Fibroblast of lung (primary cell): ENCODE results near the gene PRSS48. TPM values are rescaled to one million over a fixed set of nuclear protein-coding genes. Genes with fewer than 3 reads are reported as not detected.
A peak's percentile ranks its signal among the peaks of the same experiment; 100 is the strongest.

Source experiments
- DNase-seq, 2 donors: peaks; one replicate each; pipeline versions ENCODE4 v3.0.0 to v3.0.0-alpha.2; 2010; ENCODE audit warnings: low read depth in 2 of 2
- H2AFZ ChIP-seq: 2 replicates; pipeline ENCODE4 v1.5.1; 2012; ENCODE audit warnings: low read length, control low read depth, inconsistent platforms
- H3K27ac ChIP-seq: 2 replicates; pipeline ENCODE4 v1.5.1; 2011; ENCODE audit warnings: low read length, control low read depth; ENCODE audit not compliant: insufficient read depth
- H3K27me3 ChIP-seq: 2 replicates; pipeline ENCODE4 v1.5.1; 2011; ENCODE audit warnings: mild to moderate bottlenecking, low read length; ENCODE audit not compliant: control insufficient read depth, insufficient read depth
- H3K36me3 ChIP-seq: 2 replicates; pipeline ENCODE4 v1.5.1; 2011; ENCODE audit warnings: low read length; ENCODE audit not compliant: control insufficient read depth, insufficient read depth
- H3K4me1 ChIP-seq: 2 replicates; pipeline ENCODE4 v1.5.1; 2011; ENCODE audit warnings: low read length; ENCODE audit not compliant: control insufficient read depth, insufficient read depth; ENCODE audit errors: extremely low read depth
- H3K4me2 ChIP-seq: 2 replicates; pipeline ENCODE4 v1.5.1; 2011; ENCODE audit warnings: low read length, control low read depth; ENCODE audit not compliant: insufficient read depth; ENCODE audit errors: extremely low read depth
- H3K4me3 ChIP-seq, 4 experiments: fragments of 200-600 bp in 1 of 4; sonication (generic) in 1 of 4; replicated peaks in 1 of 4; 2 replicates each; pipeline ENCODE4 v1.5.1; 2011 to 2016; ENCODE audit warnings: low read length in 4 of 4, low read depth in 3 of 4, mild to moderate bottlenecking in 3 of 4, control low read depth in 2 of 4, inconsistent platforms in 1 of 4, mixed read lengths in 1 of 4; ENCODE audit not compliant: insufficient read depth in 1 of 4; ENCODE audit errors: control extremely low read depth in 1 of 4
- H3K79me2 ChIP-seq: 2 replicates; pipeline ENCODE4 v1.5.1; 2012; ENCODE audit warnings: mild to moderate bottlenecking, low read length, inconsistent platforms; ENCODE audit not compliant: control insufficient read depth, insufficient read depth
- H3K9ac ChIP-seq: 2 replicates; pipeline ENCODE4 v1.5.1; 2011; ENCODE audit warnings: mild to moderate bottlenecking, low read length, control low read depth; ENCODE audit not compliant: insufficient read depth
- H3K9me3 ChIP-seq: 2 replicates; pipeline ENCODE4 v1.5.1; 2012; ENCODE audit warnings: low read depth, low read length; ENCODE audit not compliant: control insufficient read depth, insufficient read depth
- H4K20me1 ChIP-seq: 2 replicates; pipeline ENCODE4 v1.5.1; 2011; ENCODE audit warnings: low read length; ENCODE audit not compliant: control insufficient read depth, insufficient read depth; ENCODE audit errors: extremely low read depth
- EZH2 ChIP-seq: IDR thresholded peaks from 2 replicates; pipeline ENCODE4 v1.5.1; 2012; ENCODE audit warnings: low read length, control low read depth, mild to moderate bottlenecking; ENCODE audit errors: missing control alignments
- polyA plus RNA-seq, 2 donors: library from polyadenylated mRNA; depleted of rRNA in 1 of 2; stranded (reverse) in 1 of 2; unstranded in 1 of 2; fragments of >200 nt; gene quantifications; 2 replicates each; pipeline ENCODE4 v1.2.1, GENCODE V29; 2011 to 2012; ENCODE audit warnings: missing spikeins in 1 of 2
- total RNA-seq: library from RNA; depleted of rRNA; stranded (reverse); fragments of >200 nt; gene quantifications from 2 replicates; pipeline ENCODE4 v1.2.1, GENCODE V29; 2014
- TF ChIP-seq, protein P1 (sequence below), 2 donors: IDR thresholded peaks in 1 of 2; conservative IDR thresholded peaks in 1 of 2; 1 replicate in 1 of 2; 2 replicates in 1 of 2; pipeline ENCODE4 v1.5.1; 2011 to 2012; ENCODE audit warnings: low read length in 2 of 2, control low read depth in 1 of 2, inconsistent platforms in 1 of 2, low read depth in 1 of 2, mild to moderate bottlenecking in 1 of 2

The PRSS48 gene
- total and polyA plus RNA-seq, 2 donors (not counting 1 experiment from before 2014, with no cell fraction given), result not detected

DNA sequence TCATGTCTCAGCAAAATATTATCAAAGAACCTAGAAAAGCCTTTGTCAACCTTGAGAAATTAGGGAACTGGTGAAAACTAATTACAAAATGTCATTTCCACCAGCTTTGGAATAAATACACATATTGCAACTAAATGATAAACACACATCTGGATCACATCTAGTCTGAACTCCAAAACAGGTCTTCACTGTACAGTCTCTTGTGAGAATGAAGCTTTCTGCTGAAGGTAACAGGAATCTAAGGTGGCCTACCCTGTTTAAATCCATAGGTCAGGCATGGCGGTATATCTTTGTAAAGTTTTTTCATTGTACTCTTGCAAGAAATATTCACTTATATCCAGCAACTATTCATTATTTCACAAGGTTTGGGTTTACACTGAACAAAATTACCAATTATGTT lies 46.7 kb downstream of the PRSS48 start:
- no peaks in the 10 kb centered on the region for H4K20me1 ChIP-seq
- no peaks in the 10 kb centered on the region for H3K27me3 ChIP-seq
- no peak overlapping the region for H3K27ac ChIP-seq
- no peaks in the 10 kb centered on the region for H3K36me3 ChIP-seq
- H3K4me3 ChIP-seq, result peak overlapping the region in 1 of 4 experiments; percentile 74
- no peak for DNase-seq
- H3K9ac ChIP-seq, result no peak overlapping the region
- H3K4me1 ChIP-seq, result no peaks in the 10 kb centered on the region
- H3K9me3 ChIP-seq, result no peaks in the 10 kb centered on the region
- H3K79me2 ChIP-seq, result no peaks in the 10 kb centered on the region
- TF ChIP-seq, protein P1, sequence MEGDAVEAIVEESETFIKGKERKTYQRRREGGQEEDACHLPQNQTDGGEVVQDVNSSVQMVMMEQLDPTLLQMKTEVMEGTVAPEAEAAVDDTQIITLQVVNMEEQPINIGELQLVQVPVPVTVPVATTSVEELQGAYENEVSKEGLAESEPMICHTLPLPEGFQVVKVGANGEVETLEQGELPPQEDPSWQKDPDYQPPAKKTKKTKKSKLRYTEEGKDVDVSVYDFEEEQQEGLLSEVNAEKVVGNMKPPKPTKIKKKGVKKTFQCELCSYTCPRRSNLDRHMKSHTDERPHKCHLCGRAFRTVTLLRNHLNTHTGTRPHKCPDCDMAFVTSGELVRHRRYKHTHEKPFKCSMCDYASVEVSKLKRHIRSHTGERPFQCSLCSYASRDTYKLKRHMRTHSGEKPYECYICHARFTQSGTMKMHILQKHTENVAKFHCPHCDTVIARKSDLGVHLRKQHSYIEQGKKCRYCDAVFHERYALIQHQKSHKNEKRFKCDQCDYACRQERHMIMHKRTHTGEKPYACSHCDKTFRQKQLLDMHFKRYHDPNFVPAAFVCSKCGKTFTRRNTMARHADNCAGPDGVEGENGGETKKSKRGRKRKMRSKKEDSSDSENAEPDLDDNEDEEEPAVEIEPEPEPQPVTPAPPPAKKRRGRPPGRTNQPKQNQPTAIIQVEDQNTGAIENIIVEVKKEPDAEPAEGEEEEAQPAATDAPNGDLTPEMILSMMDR (conservative IDR thresholded peaks at IDR 0.05 in 1 of 2, IDR thresholded peaks at IDR 0.05 in 1 of 2; ENCODE audit: low read depth in 1 of 2, low read length in 2 of 2), result no peak
- no peak for TF ChIP-seq EZH2
- H3K4me2 ChIP-seq, result no peak overlapping the region
- no peak overlapping the region for H2AFZ ChIP-seq

DNA sequence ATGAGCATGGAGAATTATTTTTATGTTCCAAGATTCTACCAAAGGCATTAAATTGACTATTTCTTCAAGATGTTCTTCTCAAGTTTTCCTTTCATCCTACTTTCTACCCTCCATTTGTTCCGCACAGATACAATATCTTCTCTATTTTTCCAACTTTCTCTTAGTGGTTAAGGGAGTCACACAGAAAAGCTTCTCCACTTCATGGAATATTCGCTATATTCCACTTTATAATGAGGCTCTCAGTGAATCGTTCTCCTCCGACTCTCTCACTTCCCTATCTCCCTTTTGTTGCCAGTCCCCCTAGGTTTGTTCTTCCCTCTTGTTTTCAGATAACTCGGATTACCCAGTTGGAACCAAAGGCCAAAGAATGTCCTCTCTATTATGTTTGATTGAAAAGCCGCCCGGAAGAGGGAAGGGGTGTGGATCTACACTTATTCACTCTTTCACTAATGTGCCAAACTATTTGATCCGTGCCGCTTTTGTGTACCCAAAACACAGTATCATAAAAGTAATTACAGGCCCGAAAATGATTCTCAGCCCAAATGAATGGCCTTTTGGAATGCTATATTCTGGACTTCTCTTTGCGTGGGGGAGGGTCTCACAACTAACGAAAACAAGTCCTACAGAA lies 47.3 kb downstream of the PRSS48 start:
- no peak for TF ChIP-seq EZH2
- TF ChIP-seq, protein P1 (conservative IDR thresholded peaks at IDR 0.05 in 1 of 2, IDR thresholded peaks at IDR 0.05 in 1 of 2; ENCODE audit: low read depth in 1 of 2, low read length in 2 of 2), result no peak
- no peaks in the 10 kb centered on the region for H3K4me1 ChIP-seq
- H3K9ac ChIP-seq, result no peak overlapping the region
- no peaks in the 10 kb centered on the region for H3K36me3 ChIP-seq
- DNase-seq, result peak in 1 of 2 donors; percentile 17
- H2AFZ ChIP-seq, result no peak overlapping the region
- H3K79me2 ChIP-seq, result no peaks in the 10 kb centered on the region
- H3K4me2 ChIP-seq, result no peak overlapping the region
- H3K4me3 ChIP-seq, result peak overlapping the region in 2 of 4 experiments; percentile 56 to 74
- H3K27me3 ChIP-seq, result no peaks in the 10 kb centered on the region
- no peak overlapping the region for H3K27ac ChIP-seq
- no peaks in the 10 kb centered on the region for H3K9me3 ChIP-seq
- no peaks in the 10 kb centered on the region for H4K20me1 ChIP-seq

DNA sequence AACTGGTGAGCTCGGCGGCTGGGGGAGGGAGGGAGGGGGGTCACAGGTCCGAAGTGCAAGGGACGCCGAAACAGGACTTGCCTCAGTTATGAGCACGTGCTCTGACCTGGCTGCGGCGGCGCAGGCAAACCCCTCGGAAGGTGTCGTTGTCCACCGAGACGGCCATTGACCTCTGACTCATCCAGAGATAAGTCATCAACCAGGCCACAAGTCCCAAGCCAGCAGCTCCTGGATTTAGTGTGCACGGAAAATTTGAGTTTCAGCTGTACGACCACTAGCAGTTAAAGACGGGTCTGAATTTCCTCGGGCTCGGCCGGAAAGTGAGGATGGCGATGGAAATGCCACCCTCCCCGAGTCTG lies 47.8 kb downstream of the PRSS48 start:
- peak overlapping the region; percentile 31 to 74 (median 54) for H3K4me3 ChIP-seq
- TF ChIP-seq, protein P1 (conservative IDR thresholded peaks at IDR 0.05 in 1 of 2, IDR thresholded peaks at IDR 0.05 in 1 of 2; ENCODE audit: low read depth in 1 of 2, low read length in 2 of 2), result no peak
- TF ChIP-seq EZH2, result no peak
- H4K20me1 ChIP-seq, result no peaks in the 10 kb centered on the region
- peak overlapping the region; percentile 85 for H3K4me2 ChIP-seq
- H3K9me3 ChIP-seq, result no peaks in the 10 kb centered on the region
- H3K4me1 ChIP-seq, result no peaks in the 10 kb centered on the region
- H3K36me3 ChIP-seq, result no peaks in the 10 kb centered on the region
- peak overlapping the region; percentile 43 for H2AFZ ChIP-seq
- no peak overlapping the region for H3K27ac ChIP-seq
- no peak overlapping the region for H3K9ac ChIP-seq
- no peaks in the 10 kb centered on the region for H3K27me3 ChIP-seq
- peak; percentile 45 to 75 for DNase-seq
- no peaks in the 10 kb centered on the region for H3K79me2 ChIP-seq
